Left forelimb (tissue), 1 donor: Measurements from ENCODE around the gene ABHD6.
"Not testable (repeated sequence)": the region's sequence is repeated elsewhere in the genome, so short reads cannot be mapped to it uniquely, and the experiment has no call there.

Source experiments
- DNase-seq: peaks from one replicate; pipeline ENCODE4 v3.0.0-alpha.2; 2018; ENCODE audit warnings: low spot score

ABHD6 gene

DNA sequence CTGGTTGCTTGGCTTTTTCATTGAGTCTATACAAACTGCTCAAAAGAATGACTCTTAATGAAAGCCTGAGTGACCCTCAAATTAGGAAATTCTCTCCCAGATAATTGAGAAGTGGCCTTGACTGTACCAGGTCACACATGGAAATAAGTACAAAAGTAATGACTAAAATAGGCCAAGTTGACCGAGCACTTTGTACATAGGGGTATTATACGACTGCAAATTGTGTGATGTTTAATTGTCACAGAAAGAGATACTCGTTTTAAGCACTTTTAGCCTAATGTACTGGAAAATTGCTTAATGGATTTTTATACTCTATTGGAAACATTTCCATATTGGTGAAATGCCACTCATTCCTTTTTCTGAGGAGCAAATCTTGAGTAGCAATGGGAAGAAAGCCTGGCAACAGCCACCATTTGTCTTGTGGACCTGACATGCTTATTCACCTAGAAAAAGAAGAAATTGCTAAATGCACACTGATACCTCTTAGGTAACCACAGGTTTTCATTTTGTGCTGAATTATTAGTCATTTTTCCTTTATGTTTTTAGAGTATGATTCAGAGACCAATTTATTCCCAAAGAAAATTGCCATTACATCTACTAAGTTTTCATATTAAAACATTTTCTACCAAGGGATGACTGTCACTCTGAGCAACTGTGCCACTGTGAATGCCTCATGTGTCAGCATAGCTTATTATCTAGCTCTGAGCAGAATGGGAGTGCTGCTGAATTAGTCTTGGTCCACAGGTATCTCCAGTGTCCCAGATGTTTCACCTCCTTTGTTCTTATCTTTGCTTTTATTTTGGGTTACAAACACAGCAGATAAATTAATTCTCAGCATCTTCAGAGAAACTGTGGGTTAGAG is 86.2 kb downstream of the ABHD6 start:
- no peak for DNase-seq

GRCh38 chr3:58324391-58325390 is 87.1 kb downstream of the ABHD6 start:
- DNase-seq = no peak

DNA sequence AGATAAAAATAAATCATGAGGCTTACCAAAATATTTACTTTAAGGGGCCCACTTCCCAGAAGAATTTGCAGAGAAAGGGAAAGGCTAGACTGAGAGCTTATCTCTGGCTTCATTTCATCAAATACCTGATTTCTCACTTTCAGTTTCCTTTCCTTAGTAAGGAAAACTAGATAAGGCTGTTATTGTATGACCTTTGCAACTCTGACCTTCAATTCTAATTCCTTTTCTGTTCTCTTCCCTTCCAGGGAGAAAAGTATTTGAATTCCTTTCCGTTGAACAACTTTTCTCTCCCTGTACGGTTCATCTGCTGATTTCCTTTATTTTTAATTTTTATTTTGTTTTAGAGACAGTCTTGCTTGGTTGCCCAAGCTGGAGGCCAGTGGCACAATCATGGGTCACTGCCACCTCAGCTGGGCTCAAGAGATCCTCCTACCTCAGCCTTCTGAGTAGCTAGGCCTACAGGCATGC is 88.0 kb downstream of the ABHD6 start:
- no peak for DNase-seq

DNA sequence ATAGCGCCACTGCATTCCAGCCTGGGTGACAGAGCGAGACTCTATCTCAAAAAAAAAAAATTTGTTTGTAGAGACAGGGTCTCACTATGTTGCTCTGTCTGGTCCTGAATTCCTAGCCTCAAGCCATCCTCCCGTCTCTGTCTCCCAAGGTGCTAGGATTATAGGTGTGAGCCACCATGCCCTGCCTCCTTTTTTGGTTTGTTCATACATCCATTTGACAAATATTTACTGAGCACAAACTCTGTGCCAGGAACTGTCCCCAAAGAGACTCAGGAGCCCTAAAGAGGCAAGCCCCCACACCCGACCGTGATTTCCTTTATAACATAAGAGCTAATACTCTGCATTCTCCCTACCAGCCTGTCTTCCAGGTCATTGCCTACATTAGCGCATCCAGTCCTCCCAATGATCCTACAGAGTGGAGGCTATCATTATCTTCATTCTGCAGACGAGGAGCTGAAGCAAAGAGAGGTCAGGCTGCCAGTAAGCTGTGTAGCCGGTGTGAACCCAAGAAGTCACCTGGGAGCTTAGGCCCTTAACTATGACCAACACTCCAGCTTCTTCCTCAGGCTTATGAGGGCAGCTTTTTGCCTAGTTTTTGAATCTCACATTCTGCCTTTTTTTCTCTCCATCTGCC is 88.8 kb downstream of the ABHD6 start:
- no peak for DNase-seq

DNA sequence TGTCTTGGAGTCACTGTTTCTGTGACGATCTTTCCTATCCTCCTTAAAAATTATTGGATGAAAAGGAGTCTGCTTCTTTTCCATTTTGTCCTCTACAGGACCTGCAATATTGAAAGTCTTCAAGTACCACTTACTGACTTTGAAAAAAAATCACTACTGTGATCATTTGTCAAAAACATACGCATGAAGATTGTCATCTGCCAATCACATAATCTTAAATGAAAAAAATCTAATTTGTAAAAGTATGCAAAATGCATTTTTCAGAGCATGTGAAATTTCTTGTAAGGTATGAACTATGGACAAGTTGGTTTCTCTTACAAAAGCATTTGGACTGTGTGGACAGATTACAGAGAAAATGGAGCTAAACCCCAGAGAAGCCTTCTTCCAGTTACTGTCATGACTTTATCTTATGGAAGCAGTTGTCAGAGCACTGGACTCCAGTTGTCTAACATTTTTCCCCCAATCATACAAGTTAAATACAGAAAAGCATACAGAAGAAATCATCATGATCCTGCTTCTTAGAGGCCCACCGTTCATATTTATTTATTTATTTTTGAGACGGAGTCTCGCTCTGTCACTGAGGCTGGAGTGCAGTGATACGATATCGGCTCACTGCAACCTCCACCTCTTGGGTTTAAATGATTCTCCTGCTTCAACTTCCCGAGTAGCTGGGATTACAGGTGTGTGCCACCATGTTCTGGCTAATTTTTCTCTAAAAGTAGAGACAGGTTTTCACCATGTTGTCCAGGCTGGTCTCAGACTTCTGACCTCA is 91.7 kb downstream of the ABHD6 start:
- no peak for DNase-seq

GRCh38 chr3:58329922-58330413 is 92.4 kb downstream of the ABHD6 start:
- DNase-seq = no peak

GRCh38 chr3:58331593-58332152 is 94.1 kb downstream of the ABHD6 start:
- DNase-seq = no peak

GRCh38 chr3:58332575-58333188 is 95.1 kb downstream of the ABHD6 start, which contains the start of gene PXK:
PXK (plus strand) TSS chr3:58332892; CDS start chr3:58332989, 97 bp downstream.
- DNase-seq = peak; percentile 92

- peak; percentile 66 for DNase-seq
Measured at GRCh38 chr3:58333206-58334012, 95.8 kb downstream of the ABHD6 start.

DNA sequence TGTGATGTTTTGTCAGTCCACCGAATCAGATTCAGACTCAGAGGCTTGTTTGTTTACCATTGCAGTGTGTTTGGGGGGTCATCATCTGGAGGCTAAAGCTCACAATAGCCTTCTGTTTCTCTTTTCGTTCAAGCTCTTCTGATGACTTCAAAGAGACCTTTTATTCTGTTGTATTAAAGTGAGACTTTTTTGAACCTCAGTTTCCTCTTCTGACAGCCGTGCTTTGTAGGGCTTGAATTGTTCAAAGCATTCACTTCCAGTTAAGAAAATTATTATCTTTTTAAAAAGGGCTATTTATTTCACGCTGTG is 96.4 kb downstream of the ABHD6 start:
- no peak for DNase-seq

DNA sequence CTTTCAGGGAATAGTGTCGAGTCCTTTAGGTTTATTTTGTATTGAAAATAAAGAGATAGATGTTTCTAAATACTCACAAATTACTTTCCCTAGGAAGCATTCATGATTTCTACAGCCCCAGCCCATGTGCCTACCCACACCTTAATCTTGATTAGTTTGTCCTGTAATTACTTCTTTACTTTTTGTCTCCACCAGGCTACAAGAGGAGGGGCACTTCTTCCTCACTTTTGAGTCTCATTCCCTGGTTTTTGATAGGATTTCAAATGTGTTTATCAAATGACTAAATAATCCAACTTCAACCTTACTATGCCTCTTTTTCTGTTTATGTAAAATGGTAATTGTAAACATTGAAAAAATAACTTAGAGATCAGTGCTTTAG is 96.9 kb downstream of the ABHD6 start:
- DNase-seq = no peak

DNA sequence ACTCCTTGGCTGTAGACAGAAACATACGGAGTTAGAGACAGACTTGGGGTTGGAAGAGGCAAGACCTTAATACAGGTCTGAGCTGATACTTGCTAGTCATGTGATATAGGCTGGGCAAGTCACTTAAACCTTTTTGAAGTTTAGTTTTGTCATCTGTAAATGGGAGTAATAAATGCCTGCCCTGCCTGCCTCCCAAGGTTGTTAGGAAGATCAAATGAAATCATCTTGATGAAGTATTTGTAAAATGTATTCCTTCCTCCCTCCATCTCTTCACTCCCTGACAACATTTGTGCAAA is 98.0 kb downstream of the ABHD6 start:
- DNase-seq = no peak

GRCh38 chr3:58336135-58336882 is 98.7 kb downstream of the ABHD6 start:
- no peak for DNase-seq

DNA sequence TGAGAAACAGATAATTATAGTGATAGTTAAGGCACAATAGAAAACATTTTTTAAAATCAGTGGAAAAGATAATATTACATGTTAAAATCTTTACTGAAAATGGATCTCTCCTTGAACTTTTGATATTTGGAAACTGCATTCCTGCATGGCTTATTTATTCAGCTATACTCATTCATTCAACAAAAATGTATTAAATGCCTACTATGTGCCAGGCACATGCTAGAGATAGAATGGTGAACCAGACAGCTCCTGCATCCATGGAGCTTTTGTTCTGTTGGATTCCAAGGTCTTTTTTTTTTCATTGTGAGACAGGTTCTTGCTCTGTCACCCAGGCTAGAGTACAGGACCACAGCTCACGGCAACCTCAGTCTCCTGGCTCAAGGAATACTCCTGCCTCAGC is 99.6 kb downstream of the ABHD6 start:
- DNase-seq = no peak

DNA sequence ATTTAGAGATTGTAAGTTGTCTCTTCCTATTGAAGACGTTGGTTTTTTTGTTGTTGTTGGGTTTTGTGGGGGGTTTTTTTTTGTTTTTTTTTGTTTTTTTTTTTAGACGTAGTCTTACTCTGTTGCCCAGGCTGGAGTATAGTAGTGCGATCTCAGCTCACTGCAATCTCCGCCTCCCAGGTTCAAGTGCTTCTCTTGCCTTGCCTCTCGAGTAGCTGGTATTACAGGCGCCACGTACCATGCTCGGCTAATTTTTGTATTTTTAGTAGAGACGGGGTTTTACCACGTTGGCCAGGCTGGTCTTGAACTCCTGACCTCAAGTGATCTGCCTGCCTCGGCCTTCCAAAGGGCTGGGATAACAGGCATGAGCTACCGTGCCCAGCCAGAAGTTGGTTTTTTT is 101.6 kb downstream of the ABHD6 start:
- not testable (repeated sequence) for DNase-seq

- no peak for DNase-seq
Measured at GRCh38 chr3:58340594-58341244, 103.1 kb downstream of the ABHD6 start.

DNA sequence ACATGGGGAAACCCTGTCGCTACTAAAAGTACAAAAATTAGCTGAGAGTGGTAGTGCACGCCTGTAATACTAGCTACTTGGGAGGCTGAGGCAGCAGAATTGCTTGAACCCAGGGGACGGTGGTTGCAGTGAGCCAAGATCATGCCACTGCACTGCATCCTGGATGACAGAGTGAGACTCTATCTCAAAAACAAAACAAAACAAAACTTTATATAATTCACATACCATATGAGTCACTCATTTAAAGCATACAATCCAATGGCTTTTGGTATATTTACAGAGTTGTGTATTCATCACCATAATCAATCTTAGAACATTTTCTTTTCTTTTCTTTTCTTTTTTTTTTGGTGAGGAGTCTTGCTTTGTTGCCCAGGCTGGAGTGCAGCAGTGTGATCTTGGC is 103.8 kb downstream of the ABHD6 start:
- no peak for DNase-seq

DNA sequence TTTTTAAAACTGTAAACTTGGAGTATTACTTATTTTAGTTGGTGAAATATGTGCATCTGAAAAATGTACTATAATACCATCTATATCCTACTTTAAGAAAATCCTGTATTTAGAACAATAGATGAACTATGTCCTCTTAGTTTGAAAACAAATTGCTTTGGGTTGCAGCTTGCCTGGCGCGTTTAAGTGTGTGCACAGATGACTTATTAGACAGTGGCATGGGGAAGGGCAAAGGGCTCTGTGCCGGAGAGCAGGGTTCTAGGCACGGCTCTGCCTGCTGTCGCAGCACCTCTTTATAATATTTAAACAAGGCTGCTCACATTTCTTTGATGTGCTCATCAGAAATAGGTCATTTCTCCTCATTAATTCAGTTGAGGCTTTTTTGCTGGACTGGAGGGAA is 105.1 kb downstream of the ABHD6 start:
- DNase-seq = no peak
